ENCODE data around the gene RAET1G. TPM values are rescaled to one million over a fixed set of nuclear protein-coding genes. Genes with fewer than 3 reads are reported as not detected.
"Not testable (repeated sequence)": the region's sequence is repeated elsewhere in the genome, so short reads cannot be mapped to it uniquely, and the experiment has no call there.

RAET1G gene
- total RNA-seq, 1 experiment from 2014 or later, result 0.54 TPM

GRCh38 chr6:149933036-149933435 lies 10.1 kb upstream of the RAET1G start:
- TF ChIP-seq CTCF (IDR thresholded peaks at IDR 0.05; ENCODE audit: unreplicated experiment), result no peak
- peaks cover 96% of the 10 kb centered on the region for H3K27me3 Mint-ChIP-seq (ENCODE audit: unreplicated experiment)
- CTCF ChIA-PET, result no interaction called here
- peak overlapping the region; percentile 8 for H3K27ac Mint-ChIP-seq (ENCODE audit: unreplicated experiment)
- no peaks in the 10 kb centered on the region for H3K4me1 Mint-ChIP-seq (ENCODE audit: low read depth, unreplicated experiment)
- H3K36me3 Mint-ChIP-seq (ENCODE audit: insufficient read depth, unreplicated experiment), result peaks cover 6% of the 10 kb centered on the region
- intact Hi-C loops (cut with micrococcal nuclease; ENCODE audit: unreplicated experiment), result loop anchor here (10.0 kb wide), 1 partner anchor 462 kb away; no protein-coding TSS in a partner anchor
- H3K9me3 Mint-ChIP-seq (ENCODE audit: low read depth, unreplicated experiment), result no peaks in the 10 kb centered on the region
- BruUV-seq (replicated peaks), result no TSS peak
- DNase-seq, result no peak
- no peak overlapping the region for H3K4me3 Mint-ChIP-seq (ENCODE audit: low read depth, unreplicated experiment)

- Mint-ChIP-seq H3K4me1 (ENCODE audit: low read depth, unreplicated experiment) (no peaks in the 10 kb centered on the region), H3K4me3 (ENCODE audit: low read depth, unreplicated experiment) (no peak overlapping the region), H3K36me3 (ENCODE audit: insufficient read depth, unreplicated experiment) (peaks cover 6% of the 10 kb centered on the region), H3K27ac (ENCODE audit: unreplicated experiment) (no peak overlapping the region), H3K27me3 (ENCODE audit: unreplicated experiment) (peaks cover 87% of the 10 kb centered on the region), H3K9me3 (ENCODE audit: low read depth, unreplicated experiment) (no peaks in the 10 kb centered on the region)
- DNase-seq, result no peak
- intact Hi-C loops (cut with micrococcal nuclease; ENCODE audit: unreplicated experiment), result loop anchor here (10.0 kb wide), 1 partner anchor 463 kb away; no protein-coding TSS in a partner anchor
- CTCF ChIA-PET, result no interaction called here
- no peak for TF ChIP-seq CTCF (IDR thresholded peaks at IDR 0.05; ENCODE audit: unreplicated experiment)
- no TSS peak for BruUV-seq (replicated peaks)
These were observed 8.6 kb upstream of the RAET1G start for GRCh38 chr6:149931501-149931900.

- Mint-ChIP-seq H3K4me1 (ENCODE audit: low read depth, unreplicated experiment) (no peaks in the 10 kb centered on the region), H3K27me3 (ENCODE audit: unreplicated experiment) (peaks cover 66% of the 10 kb centered on the region), H3K4me3 (ENCODE audit: low read depth, unreplicated experiment) (no peak overlapping the region), H3K9me3 (ENCODE audit: low read depth, unreplicated experiment) (no peaks in the 10 kb centered on the region), H3K27ac (ENCODE audit: unreplicated experiment) (no peak overlapping the region), H3K36me3 (ENCODE audit: insufficient read depth, unreplicated experiment) (no peaks in the 10 kb centered on the region)
- intact Hi-C loops (cut with micrococcal nuclease; ENCODE audit: unreplicated experiment), result loop anchor here (5.0 to 10.0 kb wide), 3 partner anchors 65 to 385 kb away; partner anchors contain the start of genes LRP11 and PPIL4
- DNase-seq, result peak; percentile 22
- CTCF ChIA-PET, result interaction anchor here (0.6 kb wide), 1 partner anchor 402 kb away, joined by 3 read pairs; no protein-coding TSS in a partner anchor
- BruUV-seq (replicated peaks), result no TSS peak
- peak; percentile 20 for TF ChIP-seq CTCF (IDR thresholded peaks at IDR 0.05; ENCODE audit: unreplicated experiment)
These were observed 6.5 kb upstream of the RAET1G start for GRCh38 chr6:149929422-149929821.

GRCh38 chr6:149927025-149927424 lies 4.1 kb upstream of the RAET1G start:
- not testable (repeated sequence) for H3K9me3 Mint-ChIP-seq (ENCODE audit: low read depth, unreplicated experiment)
- peaks cover 42% of the 10 kb centered on the region for H3K27me3 Mint-ChIP-seq (ENCODE audit: unreplicated experiment)

More at GRCh38 chr6:149927025-149927424, 4.1 kb upstream of the RAET1G start:
- H3K4me3 Mint-ChIP-seq (ENCODE audit: low read depth, unreplicated experiment); DNase-seq; H3K4me1 Mint-ChIP-seq (ENCODE audit: low read depth, unreplicated experiment); BruUV-seq (replicated peaks); CTCF ChIA-PET; H3K27ac Mint-ChIP-seq (ENCODE audit: unreplicated experiment): not testable (repeated sequence)
- intact Hi-C loops (cut with micrococcal nuclease; ENCODE audit: unreplicated experiment), result loop anchor here (5.0 to 10.0 kb wide), 3 partner anchors 62 to 382 kb away; partner anchors contain the start of genes LRP11 and PPIL4
- H3K36me3 Mint-ChIP-seq (ENCODE audit: insufficient read depth, unreplicated experiment), result peaks cover 11% of the 10 kb centered on the region

Measured in Calu3 (cell line).